Amniotic stem cell (primary cell): Measurements from ENCODE around the gene MFSD2B.
"Not testable (repeated sequence)": the region's sequence is repeated elsewhere in the genome, so short reads cannot be mapped to it uniquely, and the experiment has no call there.

Source experiments
- DNase-seq: peaks from one replicate; lab custom pipeline; 2025; lab: John Stamatoyannopoulos, UW

MFSD2B gene

DNA sequence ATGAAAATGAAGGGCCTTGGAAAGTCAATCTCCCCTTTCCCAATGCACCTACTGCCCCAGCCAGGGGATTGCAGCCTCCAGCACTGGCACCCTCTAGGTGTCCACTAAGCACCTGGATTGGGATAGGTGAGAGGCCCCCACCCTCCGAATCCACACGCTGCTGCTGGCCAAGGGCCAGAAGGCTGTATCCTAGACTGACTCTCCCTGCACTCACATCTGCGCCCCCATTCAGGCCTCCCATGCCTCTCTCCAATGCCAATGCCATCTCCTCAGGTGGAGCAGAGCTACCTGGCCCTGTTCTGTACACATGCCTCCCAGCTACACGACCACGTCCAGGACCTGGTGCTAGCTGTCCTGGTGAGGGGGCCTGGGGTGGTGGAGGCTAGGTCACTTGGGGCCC is 9.8 kb downstream of the MFSD2B start:
- DNase-seq, result no peak

DNA sequence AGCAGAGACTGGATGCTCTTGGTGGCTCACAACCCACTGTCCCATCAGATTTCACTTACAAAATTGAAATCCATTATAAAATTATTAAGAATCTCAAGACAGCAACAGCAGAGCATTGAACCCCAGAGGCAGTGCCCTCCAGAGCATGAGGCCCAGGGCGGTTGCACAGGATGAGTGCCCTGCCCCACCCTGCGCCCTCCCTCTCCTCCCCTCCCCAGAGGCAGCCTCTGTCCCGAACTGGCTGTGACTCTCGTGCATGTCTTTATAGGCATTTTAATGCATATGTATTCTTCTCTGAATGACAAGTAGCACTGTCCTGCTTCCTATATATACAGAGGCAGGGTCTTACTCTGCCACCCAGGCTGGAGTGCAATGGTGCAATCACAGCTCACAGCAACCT is 10.4 kb downstream of the MFSD2B start:
- DNase-seq, result no peak

DNA sequence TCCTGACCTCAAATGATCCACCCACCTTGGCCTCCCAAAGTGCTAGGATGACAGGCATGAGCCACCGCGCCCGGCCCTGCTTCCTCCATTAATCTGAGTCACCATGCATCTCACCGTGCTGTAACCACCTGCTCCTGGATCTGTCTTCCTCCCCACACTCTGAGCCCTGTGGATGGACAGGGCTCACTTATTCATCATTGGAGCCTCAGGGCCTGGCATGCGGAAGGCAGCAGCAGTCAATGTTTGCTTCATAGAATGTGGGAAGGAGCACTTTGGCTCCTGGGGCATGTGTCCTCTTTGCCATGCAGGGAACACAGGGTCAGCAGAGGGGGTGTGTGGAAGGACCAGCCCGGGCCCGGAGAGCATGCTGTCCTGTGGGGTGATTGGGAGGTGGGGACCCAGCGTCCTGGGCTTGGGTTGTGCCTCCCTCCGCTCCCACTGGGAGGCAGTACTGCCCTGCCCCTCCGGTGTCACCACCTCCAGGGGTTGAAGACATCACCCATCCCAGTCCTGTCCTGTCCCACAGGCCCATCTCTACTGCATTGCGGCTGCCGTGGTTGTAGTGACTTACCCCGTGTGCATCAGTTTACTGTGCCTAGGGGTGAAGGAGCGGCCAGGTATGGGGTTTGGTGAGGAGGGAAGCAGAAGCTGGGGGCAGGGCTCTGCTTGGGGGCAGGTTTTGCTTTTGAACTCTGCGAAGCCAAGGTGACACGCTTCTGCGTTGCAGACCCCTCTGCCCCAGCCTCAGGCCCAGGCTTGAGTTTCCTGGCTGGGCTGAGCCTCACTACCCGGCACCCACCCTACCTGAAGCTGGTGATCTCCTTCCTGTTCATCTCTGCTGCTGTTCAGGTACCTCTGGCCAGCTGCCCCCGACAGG is 11.5 kb downstream of the MFSD2B start:
- DNase-seq, result no peak

DNA sequence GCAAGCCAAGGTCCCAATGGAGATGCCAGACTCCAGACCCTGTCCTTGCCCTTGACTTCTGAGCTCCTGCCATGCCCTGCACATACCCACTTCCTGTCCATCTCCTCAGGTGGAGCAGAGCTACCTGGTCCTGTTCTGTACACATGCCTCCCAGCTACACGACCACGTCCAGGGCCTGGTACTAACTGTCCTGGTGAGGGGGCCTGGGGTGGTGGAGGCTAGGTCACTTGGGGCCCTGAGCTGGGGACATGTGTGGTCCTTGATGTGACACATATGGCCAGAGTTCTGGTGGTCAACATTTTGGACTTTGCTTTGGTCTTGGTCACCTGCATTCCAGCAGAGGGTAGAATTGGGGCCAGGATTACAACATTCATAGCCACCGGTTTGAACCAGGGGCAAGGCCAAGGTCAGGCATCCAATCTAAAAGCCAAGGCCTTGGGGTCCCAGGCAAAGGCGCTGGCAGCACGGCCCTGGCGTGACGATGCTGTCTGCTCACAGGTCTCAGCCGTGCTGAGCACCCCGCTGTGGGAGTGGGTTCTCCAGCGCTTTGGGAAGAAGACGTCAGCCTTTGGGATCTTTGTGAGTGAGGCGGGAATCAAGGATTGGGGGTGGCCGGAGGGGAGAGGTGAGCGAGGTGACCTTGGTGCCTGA is 12.6 kb downstream of the MFSD2B start:
- no peak for DNase-seq

- DNase-seq, result no peak
Measured at GRCh38 chr2:24022975-24023575, 13.2 kb downstream of the MFSD2B start.

DNA sequence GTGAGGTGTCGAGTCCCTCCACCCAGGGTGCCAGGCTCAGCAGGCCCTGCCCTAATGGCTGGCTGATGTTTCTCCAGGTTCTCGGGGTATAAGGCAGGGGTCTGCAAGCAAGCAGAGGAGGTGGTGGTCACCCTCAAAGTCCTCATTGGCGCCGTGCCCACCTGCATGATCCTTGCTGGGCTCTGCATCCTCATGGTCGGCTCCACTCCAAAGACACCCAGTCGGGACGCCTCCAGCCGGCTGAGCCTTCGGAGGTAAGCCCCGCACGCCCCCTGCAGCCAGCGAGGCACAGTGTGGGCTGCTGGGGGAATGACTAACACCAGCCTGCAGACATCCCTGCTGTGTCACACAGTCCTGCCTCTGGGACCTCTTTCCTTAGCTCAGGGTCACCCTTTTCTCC is 14.1 kb downstream of the MFSD2B start:
- DNase-seq, result no peak

DNA sequence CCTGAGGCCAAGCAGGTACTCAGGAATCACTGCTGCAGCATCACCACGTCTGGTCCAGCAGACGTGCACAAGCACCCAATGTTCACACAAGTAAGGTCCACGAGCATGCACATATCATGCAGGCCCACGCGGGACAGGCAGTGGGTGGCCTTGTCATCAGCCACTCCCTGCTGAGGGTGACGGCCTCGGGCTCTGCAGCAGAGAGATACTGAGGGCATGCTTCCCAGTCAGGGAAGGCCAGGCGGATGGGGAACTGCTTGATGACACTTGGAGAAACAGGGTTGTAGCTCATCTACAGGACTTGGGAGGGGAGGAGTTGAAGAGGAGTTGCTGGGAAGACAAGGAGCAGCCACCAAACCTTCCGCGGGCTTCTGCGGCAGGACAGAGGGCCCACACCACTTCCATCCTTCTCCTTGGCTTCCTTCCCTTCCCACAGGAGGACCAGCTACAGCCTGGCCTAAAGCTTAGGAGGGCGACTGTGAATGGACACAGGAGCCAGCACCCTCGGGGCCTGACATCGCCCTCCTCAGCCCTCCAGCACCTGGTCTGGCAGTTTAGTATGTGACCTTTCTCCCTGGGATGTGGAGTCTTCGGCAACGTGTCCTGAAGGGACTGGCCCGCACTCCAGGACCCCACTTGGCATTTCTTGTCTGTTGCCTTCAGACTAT is 15.2 kb downstream of the MFSD2B start:
- DNase-seq, result no peak

DNA sequence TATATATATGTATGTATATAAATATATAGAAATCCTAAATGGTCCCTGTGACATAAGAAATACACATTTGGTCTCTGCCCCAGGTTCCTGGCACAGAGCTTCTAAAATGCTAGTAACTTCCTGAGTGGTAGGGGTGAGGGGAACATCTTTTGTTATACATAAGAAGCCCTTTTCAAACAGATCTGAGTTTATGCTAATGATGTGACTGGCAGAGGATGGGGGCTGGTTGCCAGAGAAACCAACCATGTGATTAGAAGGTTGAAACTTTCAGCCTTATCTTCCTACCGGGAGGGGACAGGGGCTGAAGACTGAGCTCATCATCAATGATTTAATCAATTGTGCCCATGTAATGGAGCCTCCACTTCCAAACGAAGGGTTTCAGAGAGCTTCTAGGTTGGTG is 16.3 kb downstream of the MFSD2B start:
- no peak for DNase-seq

GRCh38 chr2:24038786-24039499 is 29.1 kb downstream of the MFSD2B start:
- no peak for DNase-seq

DNA sequence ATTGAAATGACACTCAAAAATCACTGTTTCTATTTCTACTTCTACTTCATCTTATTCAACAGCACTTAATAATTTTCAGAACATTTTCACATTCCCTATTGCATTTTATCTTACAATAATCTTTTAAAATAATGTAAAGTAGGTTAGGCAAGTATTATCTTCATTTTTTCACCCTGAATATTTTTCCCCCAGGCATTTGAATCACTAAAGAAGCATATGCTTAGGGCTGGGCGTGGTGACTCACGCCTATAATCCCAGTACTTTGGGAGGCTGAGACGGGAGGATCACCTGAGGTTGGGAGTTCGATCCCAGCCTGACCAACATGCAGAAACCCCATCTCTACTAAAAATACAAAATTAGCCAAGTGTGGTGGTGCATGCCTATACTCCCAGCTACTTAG is 30.6 kb downstream of the MFSD2B start:
- no peak for DNase-seq

DNA sequence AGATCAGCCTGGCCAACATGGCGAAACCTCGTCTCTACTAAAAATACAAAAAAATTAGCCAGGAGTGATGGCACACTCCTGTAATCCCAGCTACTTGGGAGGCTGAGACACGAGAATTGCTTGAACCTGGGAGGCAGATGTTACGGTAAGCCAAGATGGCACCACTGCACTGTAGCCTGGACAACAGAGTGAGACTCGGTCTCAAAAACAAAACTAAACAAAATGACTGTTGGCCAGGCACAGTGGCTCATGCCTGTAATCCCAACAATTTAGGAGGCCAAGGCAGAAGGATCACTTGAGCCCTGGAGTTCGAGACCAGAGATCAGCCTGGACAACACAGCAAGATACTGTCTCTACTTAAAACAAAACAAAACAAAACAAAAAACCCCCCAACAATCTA is 33.2 kb downstream of the MFSD2B start:
- not testable (repeated sequence) for DNase-seq

GRCh38 chr2:24045511-24046508 is 35.9 kb downstream of the MFSD2B start:
- DNase-seq, result no peak

DNA sequence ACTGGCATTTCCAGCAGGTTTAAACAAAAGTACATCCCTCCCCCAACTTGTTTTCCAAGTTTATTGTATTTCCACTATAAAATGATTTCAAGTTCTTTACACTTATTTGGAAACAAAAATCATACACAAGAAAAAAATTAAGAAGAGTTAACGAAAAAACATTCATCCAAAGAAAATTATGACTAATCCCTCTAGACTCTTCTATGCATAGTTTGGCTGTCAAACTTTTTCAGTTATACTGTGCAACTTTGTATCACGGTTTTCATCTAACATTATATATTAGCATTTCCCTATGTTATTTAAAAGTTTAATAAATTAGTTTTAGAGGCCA is 36.7 kb downstream of the MFSD2B start:
- no peak for DNase-seq

DNA sequence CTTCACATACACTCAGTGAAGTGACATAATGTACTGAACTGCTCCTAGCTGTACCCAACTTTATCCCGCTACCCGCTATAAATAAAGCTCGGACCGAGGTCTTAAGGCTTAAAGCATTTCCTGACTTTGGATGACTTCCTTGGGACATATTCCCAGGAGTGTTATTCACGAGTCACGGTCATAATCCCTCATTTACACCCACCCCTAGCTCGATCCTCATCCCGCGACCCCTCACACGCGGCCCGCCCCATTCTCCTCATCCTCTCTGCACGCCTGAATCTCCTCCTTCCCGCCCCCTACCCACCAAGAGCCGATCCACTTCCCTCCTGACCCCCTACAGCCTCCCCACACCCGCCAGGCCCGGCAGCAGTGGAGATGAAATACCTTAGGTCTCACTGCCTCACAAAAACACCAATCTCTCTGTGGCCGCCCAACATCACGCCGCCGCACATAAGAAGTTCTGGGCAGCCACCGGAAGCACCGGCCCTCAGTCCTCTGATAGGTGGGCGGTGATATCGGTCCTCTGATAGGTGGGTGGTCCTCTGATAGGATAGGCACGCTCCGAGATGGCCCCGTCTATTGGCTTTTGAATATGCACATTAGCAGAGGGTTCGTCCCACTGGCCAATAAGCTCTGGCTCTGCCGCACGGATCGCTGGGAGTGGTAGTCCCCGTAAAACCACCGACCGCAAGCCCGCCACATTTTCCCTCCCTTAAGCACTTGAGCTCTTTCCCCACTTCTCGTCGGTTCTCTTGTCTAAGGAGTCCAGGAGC is 37.2 kb downstream of the MFSD2B start, which contains the start of gene WDCP:
Gene WDCP, minus strand, starts transcription at position 462 of the 773 bp plus-strand sequence. CDS start 7,897 bp downstream, outside the sequence.
- DNase-seq, result peak; percentile 98

GRCh38 chr2:24047703-24048033 is 37.8 kb downstream of the MFSD2B start:
- no peak for DNase-seq

- DNase-seq, result no peak
Measured at GRCh38 chr2:24048769-24049484, 39.0 kb downstream of the MFSD2B start.

DNA sequence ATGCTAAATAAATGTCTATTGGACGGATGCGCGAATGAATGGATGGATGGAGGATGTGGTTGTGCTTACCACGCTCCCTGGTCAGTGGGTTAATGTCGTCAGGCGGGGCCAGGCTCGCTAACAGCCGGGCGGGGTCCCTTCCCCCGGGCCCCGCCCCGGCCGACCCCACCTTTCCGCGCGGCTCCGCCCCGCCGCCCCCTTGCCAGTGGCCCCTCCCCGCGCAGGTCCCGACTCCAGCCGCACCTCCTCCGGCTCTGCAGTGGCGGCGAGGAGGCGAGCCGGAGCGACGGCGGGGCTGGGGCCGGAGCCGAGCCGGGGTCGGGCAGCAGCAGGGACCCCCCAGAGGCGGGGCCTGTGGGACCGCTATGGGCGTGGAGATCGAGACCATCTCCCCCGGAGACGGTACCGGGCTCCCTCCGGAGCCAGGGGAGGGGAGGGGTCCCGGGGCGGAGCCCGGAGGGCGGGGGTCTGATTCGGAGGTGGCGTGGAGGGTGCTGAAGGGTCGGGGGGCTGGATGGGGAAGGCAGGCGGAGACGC is 39.7 kb downstream of the MFSD2B start, which contains the start of gene FKBP1B:
Gene FKBP1B, plus strand, starts transcription at position 257 of the 537 bp plus-strand sequence. Its CDS starts 109 bp downstream, at position 366.
- no peak for DNase-seq

DNA sequence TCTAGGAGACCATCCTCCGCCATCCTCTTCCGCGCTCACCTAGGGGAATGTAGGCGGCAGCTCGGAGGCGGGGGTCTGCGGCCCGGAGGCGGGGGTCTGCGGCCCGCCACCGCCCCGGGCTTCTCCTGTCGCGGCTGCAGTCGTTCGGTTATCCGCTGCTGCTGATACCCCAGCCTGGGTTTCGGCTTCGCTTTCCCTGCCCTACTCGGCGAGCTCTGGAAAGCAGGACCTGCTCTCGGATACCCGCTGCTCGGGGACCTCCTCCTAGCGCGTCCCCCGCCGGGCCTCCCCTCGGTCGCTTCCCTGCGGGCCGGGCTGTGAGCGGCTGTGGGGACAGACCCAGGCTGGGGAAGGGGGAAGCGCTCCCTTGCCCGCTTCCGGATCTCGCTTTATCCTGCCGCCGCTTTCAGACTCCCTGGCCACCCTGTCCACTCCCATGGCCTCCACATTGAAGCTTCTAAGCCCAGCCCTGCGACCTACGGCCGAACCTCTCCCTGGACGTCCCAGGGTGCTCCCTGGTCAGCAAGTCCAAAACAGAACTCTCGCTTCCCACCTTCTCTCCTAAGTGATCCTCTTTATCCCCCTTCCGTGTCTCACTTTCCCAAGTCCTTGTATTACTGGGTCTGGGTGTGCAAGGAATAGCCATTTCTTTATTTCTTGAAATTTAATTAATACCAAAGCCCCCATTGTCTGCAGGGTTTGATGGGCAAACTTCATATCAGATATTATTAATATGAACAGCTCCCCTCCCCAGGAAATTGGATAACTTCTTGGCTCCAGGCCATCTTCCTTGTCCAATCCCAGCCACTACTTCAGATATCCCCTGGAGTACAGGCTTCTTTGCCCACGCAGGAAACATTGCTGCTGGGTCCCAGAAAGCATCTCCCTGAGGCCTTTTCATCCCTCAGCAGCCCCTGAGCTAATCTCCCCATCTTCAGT is 40.4 kb downstream of the MFSD2B start:
- no peak for DNase-seq
